Naive B cell (primary cell): Measurements from ENCODE around the gene SLC22A8. TPM values are rescaled to one million over a fixed set of nuclear protein-coding genes. Genes with fewer than 3 reads are reported as not detected.

Experiments
- polyA plus RNA-seq, 6 donors: library from polyadenylated mRNA; unstranded; fragments of 300-500 nt; fragmentation: Illumina TruSeq; gene quantifications; one replicate each; pipeline ENCODE4 v1.2.3, GENCODE V29; 2021; ENCODE audit warnings: low read depth in 6 of 6

SLC22A8 gene
- polyA plus RNA-seq, 6 donors from 2014 or later: not detected

Other genes starting within 250 kb of the SLC22A8 start
- 10 to 100 TPM in 2 of 6 donors, 1 to 10 TPM in 4; 8.3 to 14.3 (median 9.5) TPM for gene TAF6L, start 244.4 kb downstream of the SLC22A8 start, polyA plus RNA-seq
- gene TMEM179B, start 228.4 kb downstream of the SLC22A8 start, polyA plus RNA-seq: 100 to 1,000 TPM; 145 to 275 (median 160) TPM
- 10 to 100 TPM; 28.9 to 52.5 (median 45.3) TPM for gene TMEM223, start 223.8 kb downstream of the SLC22A8 start, polyA plus RNA-seq
- gene NXF1, start 210.4 kb downstream of the SLC22A8 start, polyA plus RNA-seq: 100 to 1,000 TPM in 2 of 6 donors, 10 to 100 TPM in 4; 60.9 to 121 (median 90.6) TPM
- 10 to 100 TPM; 46.4 to 64.2 (median 51.5) TPM for gene STX5, start 183.8 kb downstream of the SLC22A8 start, polyA plus RNA-seq
- gene TEX54, start 183.0 kb downstream of the SLC22A8 start, polyA plus RNA-seq: 1 to 10 TPM in 5 of 6 donors, not detected in 1; 2.3 to 7.0 (median 3.7) TPM
- 10 to 100 TPM; 42.0 to 77.0 (median 54.6) TPM for gene WDR74, start 176.3 kb downstream of the SLC22A8 start, polyA plus RNA-seq
- gene SLC3A2, start 134.9 kb downstream of the SLC22A8 start, polyA plus RNA-seq: 100 to 1,000 TPM in 2 of 6 donors, 10 to 100 TPM in 4; 63.1 to 135 (median 81.1) TPM
- gene CHRM1, start 94.5 kb downstream of the SLC22A8 start, polyA plus RNA-seq: not detected
- gene SLC22A6, start 30.9 kb downstream of the SLC22A8 start, polyA plus RNA-seq: not detected
- gene SLC22A24, start 128.4 kb upstream of the SLC22A8 start, polyA plus RNA-seq: not detected
- gene SLC22A25, start 227.8 kb upstream of the SLC22A8 start, polyA plus RNA-seq: not detected